ENCODE results near the gene DFFA. TPM values are rescaled to one million over a fixed set of nuclear protein-coding genes. Genes with fewer than 3 reads are reported as not detected.

DFFA gene
- total and polyA plus RNA-seq, 4 donors: 10.6 to 20.0 (median 14.3) TPM

DNA sequence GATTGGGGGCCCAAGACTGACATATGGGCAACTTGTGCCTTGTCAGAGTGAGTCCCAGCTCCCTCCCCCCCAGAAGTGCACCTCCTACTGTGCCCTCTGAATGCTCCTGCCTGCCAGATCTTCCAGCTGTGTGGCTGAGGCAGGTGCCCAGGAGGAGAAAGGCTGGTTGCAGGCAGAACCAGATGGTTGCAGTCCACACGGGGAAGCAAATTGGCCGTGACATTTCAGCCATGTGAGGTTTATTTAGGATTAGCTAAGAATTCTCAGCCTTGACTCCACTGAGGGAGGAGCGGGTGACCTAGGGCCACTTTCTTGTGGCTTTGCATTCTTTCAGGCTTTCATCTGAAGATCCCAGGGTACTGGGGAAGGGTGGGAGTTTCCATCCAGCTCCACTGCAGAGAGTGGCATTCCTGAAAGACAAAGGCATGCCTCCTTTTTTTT, 36.2 kb upstream of the DFFA start:
- Histone ChIP-seq H3K9ac (ENCODE audit: low read depth in 1 of 2, low read length in 2 of 2) (no peak overlapping the region), H3K9me3 (ENCODE audit: control insufficient read depth in 4 of 4, low read length in 3 of 4) (no peaks in the 10 kb centered on the region), H3K4me3 (ENCODE audit: low read depth in 1 of 3, low read length in 3 of 3) (no peak overlapping the region), H3K36me3 (ENCODE audit: control insufficient read depth in 4 of 4, insufficient read depth in 3 of 4, low read depth in 1 of 4, low read length in 3 of 4) (no peaks in the 10 kb centered on the region), H3K27ac (ENCODE audit: low read depth in 1 of 2, low read length in 2 of 2) (no peak overlapping the region), H3K4me1 (ENCODE audit: control insufficient read depth in 4 of 4, insufficient read depth in 4 of 4, low read length in 3 of 4) (peaks cover 14 to 68% (median 53%) of the 10 kb centered on the region in 4 donors), H3K27me3 (ENCODE audit: control insufficient read depth in 4 of 4, insufficient read depth in 4 of 4, low read length in 3 of 4) (no peaks in the 10 kb centered on the region)
- no peak for TF ChIP-seq JUND (IDR thresholded peaks at IDR 0.05)
- TF ChIP-seq, protein P1, sequence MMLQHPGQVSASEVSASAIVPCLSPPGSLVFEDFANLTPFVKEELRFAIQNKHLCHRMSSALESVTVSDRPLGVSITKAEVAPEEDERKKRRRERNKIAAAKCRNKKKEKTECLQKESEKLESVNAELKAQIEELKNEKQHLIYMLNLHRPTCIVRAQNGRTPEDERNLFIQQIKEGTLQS (IDR thresholded peaks at IDR 0.05): no peak
- 66% methylated on average over 3 of the region's 3 CpGs for WGBS
- DNase-seq (ENCODE audit: low spot score): no peak

DNA sequence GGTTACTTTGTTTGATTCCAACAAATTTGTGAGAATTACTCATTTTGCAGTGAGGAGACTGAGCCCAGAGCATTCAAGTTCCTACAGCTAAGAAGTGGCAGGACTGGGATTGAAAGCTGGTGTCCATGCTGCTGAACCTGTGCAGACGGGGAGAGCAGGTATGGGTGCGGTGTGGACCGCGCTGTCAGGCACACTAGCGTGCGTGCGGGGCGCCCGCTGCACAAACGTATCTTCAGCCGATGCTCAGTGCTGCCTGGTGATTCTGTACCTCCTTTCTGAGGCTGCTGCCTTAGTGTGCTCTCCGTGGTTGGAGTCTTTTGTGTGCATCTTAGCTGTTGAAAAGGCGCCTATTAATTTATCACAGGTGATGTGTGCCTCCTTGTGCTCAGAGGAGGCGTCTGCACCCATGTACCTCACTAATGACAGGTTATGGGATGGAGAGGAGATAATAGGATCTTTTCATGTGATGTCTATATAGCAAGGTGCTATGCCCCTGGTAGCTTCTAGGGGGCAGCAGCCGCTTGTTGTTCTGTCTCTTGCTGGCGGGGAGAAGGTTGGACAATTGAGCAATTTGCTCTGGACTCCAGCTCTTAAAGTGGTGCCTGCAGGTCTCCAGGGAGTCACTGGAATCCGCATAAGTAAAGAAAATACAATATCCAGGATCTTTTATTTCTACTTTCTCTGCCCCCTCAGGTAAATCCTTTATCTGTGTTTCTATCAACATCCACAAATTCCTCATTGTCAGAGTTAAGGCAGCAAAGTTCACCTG, 35.0 kb upstream of the DFFA start:
- Histone ChIP-seq H3K27me3 (ENCODE audit: control insufficient read depth in 4 of 4, insufficient read depth in 4 of 4, low read length in 3 of 4) (no peaks in the 10 kb centered on the region), H3K9ac (ENCODE audit: low read depth in 1 of 2, low read length in 2 of 2) (no peak overlapping the region), H3K4me1 (ENCODE audit: control insufficient read depth in 4 of 4, insufficient read depth in 4 of 4, low read length in 3 of 4) (peaks cover 14 to 67% (median 52%) of the 10 kb centered on the region in 4 donors), H3K9me3 (ENCODE audit: control insufficient read depth in 4 of 4, low read length in 3 of 4) (no peaks in the 10 kb centered on the region), H3K27ac (ENCODE audit: low read depth in 1 of 2, low read length in 2 of 2) (no peak overlapping the region), H3K4me3 (ENCODE audit: low read depth in 1 of 3, low read length in 3 of 3) (no peak overlapping the region), H3K36me3 (ENCODE audit: control insufficient read depth in 4 of 4, insufficient read depth in 3 of 4, low read depth in 1 of 4, low read length in 3 of 4) (no peaks in the 10 kb centered on the region)
- 66% methylated on average over 17 of the region's 17 CpGs for WGBS
- DNase-seq (ENCODE audit: low spot score): no peak
- TF ChIP-seq, protein P2, sequence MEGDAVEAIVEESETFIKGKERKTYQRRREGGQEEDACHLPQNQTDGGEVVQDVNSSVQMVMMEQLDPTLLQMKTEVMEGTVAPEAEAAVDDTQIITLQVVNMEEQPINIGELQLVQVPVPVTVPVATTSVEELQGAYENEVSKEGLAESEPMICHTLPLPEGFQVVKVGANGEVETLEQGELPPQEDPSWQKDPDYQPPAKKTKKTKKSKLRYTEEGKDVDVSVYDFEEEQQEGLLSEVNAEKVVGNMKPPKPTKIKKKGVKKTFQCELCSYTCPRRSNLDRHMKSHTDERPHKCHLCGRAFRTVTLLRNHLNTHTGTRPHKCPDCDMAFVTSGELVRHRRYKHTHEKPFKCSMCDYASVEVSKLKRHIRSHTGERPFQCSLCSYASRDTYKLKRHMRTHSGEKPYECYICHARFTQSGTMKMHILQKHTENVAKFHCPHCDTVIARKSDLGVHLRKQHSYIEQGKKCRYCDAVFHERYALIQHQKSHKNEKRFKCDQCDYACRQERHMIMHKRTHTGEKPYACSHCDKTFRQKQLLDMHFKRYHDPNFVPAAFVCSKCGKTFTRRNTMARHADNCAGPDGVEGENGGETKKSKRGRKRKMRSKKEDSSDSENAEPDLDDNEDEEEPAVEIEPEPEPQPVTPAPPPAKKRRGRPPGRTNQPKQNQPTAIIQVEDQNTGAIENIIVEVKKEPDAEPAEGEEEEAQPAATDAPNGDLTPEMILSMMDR (IDR thresholded peaks at IDR 0.05; ENCODE audit: low read depth, low read length, missing input control): peak; percentile 92
- TF ChIP-seq HNF4G (IDR thresholded peaks at IDR 0.05) (peak; percentile 48), SP1 (IDR thresholded peaks at IDR 0.05) (no peak), HNF4A (conservative IDR thresholded peaks at IDR 0.05) (peak; percentile 71 to 83), NR2F2 (IDR thresholded peaks at IDR 0.05) (no peak), RXRA (IDR thresholded peaks at IDR 0.05) (peak; percentile 58 to 73), FOXA2 (IDR thresholded peaks at IDR 0.05) (no peak), RAD21 (IDR thresholded peaks at IDR 0.05) (peak; percentile 91 to 93)
- TF ChIP-seq, protein P1 (IDR thresholded peaks at IDR 0.05): no peak
- TF ChIP-seq, protein P3, sequence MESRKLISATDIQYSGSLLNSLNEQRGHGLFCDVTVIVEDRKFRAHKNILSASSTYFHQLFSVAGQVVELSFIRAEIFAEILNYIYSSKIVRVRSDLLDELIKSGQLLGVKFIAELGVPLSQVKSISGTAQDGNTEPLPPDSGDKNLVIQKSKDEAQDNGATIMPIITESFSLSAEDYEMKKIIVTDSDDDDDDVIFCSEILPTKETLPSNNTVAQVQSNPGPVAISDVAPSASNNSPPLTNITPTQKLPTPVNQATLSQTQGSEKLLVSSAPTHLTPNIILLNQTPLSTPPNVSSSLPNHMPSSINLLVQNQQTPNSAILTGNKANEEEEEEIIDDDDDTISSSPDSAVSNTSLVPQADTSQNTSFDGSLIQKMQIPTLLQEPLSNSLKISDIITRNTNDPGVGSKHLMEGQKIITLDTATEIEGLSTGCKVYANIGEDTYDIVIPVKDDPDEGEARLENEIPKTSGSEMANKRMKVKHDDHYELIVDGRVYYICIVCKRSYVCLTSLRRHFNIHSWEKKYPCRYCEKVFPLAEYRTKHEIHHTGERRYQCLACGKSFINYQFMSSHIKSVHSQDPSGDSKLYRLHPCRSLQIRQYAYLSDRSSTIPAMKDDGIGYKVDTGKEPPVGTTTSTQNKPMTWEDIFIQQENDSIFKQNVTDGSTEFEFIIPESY (IDR thresholded peaks at IDR 0.05): no peak
- TF ChIP-seq, protein P4, sequence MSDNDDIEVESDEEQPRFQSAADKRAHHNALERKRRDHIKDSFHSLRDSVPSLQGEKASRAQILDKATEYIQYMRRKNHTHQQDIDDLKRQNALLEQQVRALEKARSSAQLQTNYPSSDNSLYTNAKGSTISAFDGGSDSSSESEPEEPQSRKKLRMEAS (IDR thresholded peaks at IDR 0.05): no peak

DNA sequence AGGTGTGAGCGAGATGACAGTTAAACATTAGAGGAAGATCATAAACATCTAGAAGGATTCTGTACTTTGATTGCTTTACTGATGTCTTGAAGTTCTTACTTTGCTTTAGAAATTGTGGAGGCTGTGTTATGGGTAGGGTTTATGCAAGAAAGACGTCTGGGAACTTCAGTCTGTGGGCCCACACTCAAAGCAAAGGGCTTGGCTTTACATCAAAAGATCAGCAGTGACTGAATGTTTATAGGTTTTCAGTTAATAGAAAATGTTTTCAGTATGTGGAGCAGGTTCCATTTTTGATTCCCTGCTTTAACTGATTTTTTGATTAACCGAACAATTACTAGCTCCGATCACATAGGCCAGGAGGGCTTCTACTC, 34.3 kb upstream of the DFFA start:
- DNase-seq (ENCODE audit: low spot score): no peak
- Histone ChIP-seq H3K4me3 (ENCODE audit: low read depth in 1 of 3, low read length in 3 of 3) (no peak overlapping the region), H3K36me3 (ENCODE audit: control insufficient read depth in 4 of 4, insufficient read depth in 3 of 4, low read depth in 1 of 4, low read length in 3 of 4) (no peaks in the 10 kb centered on the region), H3K9me3 (ENCODE audit: control insufficient read depth in 4 of 4, low read length in 3 of 4) (no peaks in the 10 kb centered on the region), H3K4me1 (ENCODE audit: control insufficient read depth in 4 of 4, insufficient read depth in 4 of 4, low read length in 3 of 4) (peaks cover 12 to 72% (median 51%) of the 10 kb centered on the region in 4 donors), H3K9ac (ENCODE audit: low read depth in 1 of 2, low read length in 2 of 2) (no peak overlapping the region), H3K27me3 (ENCODE audit: control insufficient read depth in 4 of 4, insufficient read depth in 4 of 4, low read length in 3 of 4) (no peaks in the 10 kb centered on the region), H3K27ac (ENCODE audit: low read depth in 1 of 2, low read length in 2 of 2) (no peak overlapping the region)
- TF ChIP-seq, protein P5, sequence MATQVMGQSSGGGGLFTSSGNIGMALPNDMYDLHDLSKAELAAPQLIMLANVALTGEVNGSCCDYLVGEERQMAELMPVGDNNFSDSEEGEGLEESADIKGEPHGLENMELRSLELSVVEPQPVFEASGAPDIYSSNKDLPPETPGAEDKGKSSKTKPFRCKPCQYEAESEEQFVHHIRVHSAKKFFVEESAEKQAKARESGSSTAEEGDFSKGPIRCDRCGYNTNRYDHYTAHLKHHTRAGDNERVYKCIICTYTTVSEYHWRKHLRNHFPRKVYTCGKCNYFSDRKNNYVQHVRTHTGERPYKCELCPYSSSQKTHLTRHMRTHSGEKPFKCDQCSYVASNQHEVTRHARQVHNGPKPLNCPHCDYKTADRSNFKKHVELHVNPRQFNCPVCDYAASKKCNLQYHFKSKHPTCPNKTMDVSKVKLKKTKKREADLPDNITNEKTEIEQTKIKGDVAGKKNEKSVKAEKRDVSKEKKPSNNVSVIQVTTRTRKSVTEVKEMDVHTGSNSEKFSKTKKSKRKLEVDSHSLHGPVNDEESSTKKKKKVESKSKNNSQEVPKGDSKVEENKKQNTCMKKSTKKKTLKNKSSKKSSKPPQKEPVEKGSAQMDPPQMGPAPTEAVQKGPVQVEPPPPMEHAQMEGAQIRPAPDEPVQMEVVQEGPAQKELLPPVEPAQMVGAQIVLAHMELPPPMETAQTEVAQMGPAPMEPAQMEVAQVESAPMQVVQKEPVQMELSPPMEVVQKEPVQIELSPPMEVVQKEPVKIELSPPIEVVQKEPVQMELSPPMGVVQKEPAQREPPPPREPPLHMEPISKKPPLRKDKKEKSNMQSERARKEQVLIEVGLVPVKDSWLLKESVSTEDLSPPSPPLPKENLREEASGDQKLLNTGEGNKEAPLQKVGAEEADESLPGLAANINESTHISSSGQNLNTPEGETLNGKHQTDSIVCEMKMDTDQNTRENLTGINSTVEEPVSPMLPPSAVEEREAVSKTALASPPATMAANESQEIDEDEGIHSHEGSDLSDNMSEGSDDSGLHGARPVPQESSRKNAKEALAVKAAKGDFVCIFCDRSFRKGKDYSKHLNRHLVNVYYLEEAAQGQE (IDR thresholded peaks at IDR 0.05): no peak
- TF ChIP-seq, protein P3 (IDR thresholded peaks at IDR 0.05): no peak
- TF ChIP-seq HNF4G (IDR thresholded peaks at IDR 0.05) (no peak), RXRA (IDR thresholded peaks at IDR 0.05) (no peak), YY1 (IDR thresholded peaks at IDR 0.05) (no peak), FOXA1 (IDR thresholded peaks at IDR 0.05) (no peak)
- WGBS: 72% methylated on average over 4 of the region's 4 CpGs
